ENCODE measurements around the gene MAGEE2. TPM values are rescaled to one million over a fixed set of nuclear protein-coding genes. Genes with fewer than 3 reads are reported as not detected.
"Not testable (repeated sequence)": the region's sequence is repeated elsewhere in the genome, so short reads cannot be mapped to it uniquely, and the experiment has no call there.

The MAGEE2 gene
- total RNA-seq = not detected

DNA sequence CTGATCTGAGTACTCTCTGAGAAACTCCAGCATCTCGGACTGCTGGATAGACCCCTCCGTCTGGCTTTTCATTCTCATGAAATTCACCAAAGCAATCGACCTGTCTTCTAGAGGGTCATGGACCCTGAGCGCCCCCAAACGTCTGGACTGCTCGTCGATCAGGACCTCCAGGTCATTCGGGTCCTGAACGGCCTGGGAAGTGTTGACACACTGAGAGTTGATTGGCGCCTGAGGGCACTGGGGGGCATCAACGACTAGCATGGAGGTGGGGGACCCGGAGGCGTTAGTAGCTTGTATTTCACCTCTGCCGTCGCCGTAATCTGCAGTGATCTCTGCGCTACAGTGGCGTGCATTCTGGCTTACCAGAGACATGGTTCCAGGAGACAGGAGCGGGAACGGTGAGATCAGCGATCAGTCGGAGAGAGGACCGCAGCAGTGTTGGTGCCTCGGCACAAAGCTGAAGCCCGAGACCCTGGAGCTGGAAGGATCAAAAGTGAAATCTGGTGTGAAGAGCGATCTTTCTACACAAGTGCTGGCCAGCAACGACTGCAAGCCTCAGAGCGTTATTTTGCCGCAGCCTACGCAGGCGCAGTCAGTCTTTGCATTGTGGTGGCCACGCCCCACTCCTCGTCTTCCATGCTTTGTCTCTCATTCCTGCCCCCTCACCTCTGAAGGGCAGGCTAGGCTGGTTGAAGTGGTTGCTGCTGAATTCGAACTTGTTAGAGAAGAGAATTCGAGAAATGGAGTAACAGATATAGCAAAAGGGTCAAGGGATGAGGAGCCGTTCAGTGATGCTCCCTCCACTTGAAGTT, at the start of gene MAGEE2:
Gene MAGEE2, minus strand, starts transcription at position 575 of the 812 bp plus-strand sequence. Its CDS starts 203 bp downstream, at position 372.
- Mint-ChIP-seq H3K4me1 (ENCODE audit: low read depth) (peaks cover 10% of the 10 kb centered on the region), H3K36me3 (no peaks in the 10 kb centered on the region), H3K4me3 (peak within 1 kb of the TSS; percentile 76), H3K9me3 (no peaks in the 10 kb centered on the region), H3K27me3 (peaks cover 7% of the 10 kb centered on the region), H3K27ac (no peak within 1 kb of the TSS)
- CTCF ChIA-PET = no interaction called here
- peak; percentile 34 for DNase-seq
- intact Hi-C loops (cut with micrococcal nuclease) = no loop called here
- POLR2A ChIA-PET = no interaction called here

- H3K27ac Mint-ChIP-seq = no peak overlapping the region
- no peaks in the 10 kb centered on the region for H3K9me3 Mint-ChIP-seq
- ChIA-PET POLR2A (no interaction called here), CTCF (no interaction called here)
- H3K4me3 Mint-ChIP-seq = no peak overlapping the region
- DNase-seq = no peak
- H3K4me1 Mint-ChIP-seq (ENCODE audit: low read depth) = peaks cover 10% of the 10 kb centered on the region
- peaks cover 6% of the 10 kb centered on the region for H3K27me3 Mint-ChIP-seq
- intact Hi-C loops (cut with micrococcal nuclease) = no loop called here
- H3K36me3 Mint-ChIP-seq = no peaks in the 10 kb centered on the region
Measured at GRCh38 chrX:75786290-75786689, 1.2 kb upstream of the MAGEE2 start.

DNA sequence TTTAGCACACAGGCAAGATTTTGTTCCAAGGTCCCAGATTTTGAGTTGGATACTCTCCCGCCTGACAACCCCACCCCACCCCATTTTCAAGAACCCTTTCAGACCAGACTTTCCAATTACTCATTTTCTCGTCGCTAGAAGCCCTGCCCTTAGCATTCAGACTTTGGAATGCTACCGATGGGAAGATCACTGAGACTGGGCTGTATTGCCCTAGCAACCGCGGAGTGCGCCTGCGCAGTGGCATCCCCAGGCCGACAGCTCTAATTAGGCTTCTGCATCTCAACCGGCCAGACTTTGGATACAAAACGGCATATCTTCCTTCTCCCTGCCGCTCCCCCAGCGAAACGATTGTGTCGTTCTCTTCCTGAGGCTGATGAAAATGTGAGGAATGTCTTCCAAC, 3.4 kb downstream of the MAGEE2 start:
- no peak for DNase-seq
- Mint-ChIP-seq H3K27me3 (peaks cover 9% of the 10 kb centered on the region), H3K9me3 (no peaks in the 10 kb centered on the region), H3K36me3 (no peaks in the 10 kb centered on the region), H3K4me3 (no peak overlapping the region), H3K27ac (no peak overlapping the region), H3K4me1 (ENCODE audit: low read depth) (peaks cover 10% of the 10 kb centered on the region)
- CTCF ChIA-PET = no interaction called here
- POLR2A ChIA-PET = no interaction called here
- intact Hi-C loops (cut with micrococcal nuclease) = no loop called here

- CTCF ChIA-PET; DNase-seq; H3K4me3 Mint-ChIP-seq; H3K9me3 Mint-ChIP-seq; H3K27ac Mint-ChIP-seq; H3K36me3 Mint-ChIP-seq; H3K4me1 Mint-ChIP-seq (ENCODE audit: low read depth); H3K27me3 Mint-ChIP-seq; intact Hi-C loops (cut with micrococcal nuclease); POLR2A ChIA-PET: not testable (repeated sequence)
Measured at GRCh38 chrX:75768063-75768462, 17.0 kb downstream of the MAGEE2 start.

- Mint-ChIP-seq H3K9me3 (peaks cover 15% of the 10 kb centered on the region), H3K36me3 (no peaks in the 10 kb centered on the region), H3K4me3 (no peak overlapping the region), H3K4me1 (ENCODE audit: low read depth) (peaks cover 17% of the 10 kb centered on the region), H3K27ac (no peak overlapping the region), H3K27me3 (no peaks in the 10 kb centered on the region)
- intact Hi-C loops (cut with micrococcal nuclease) = no loop called here
- ChIA-PET POLR2A (no interaction called here), CTCF (no interaction called here)
- no peak for DNase-seq
Measured at GRCh38 chrX:75748431-75748830, 36.6 kb downstream of the MAGEE2 start.

DNA sequence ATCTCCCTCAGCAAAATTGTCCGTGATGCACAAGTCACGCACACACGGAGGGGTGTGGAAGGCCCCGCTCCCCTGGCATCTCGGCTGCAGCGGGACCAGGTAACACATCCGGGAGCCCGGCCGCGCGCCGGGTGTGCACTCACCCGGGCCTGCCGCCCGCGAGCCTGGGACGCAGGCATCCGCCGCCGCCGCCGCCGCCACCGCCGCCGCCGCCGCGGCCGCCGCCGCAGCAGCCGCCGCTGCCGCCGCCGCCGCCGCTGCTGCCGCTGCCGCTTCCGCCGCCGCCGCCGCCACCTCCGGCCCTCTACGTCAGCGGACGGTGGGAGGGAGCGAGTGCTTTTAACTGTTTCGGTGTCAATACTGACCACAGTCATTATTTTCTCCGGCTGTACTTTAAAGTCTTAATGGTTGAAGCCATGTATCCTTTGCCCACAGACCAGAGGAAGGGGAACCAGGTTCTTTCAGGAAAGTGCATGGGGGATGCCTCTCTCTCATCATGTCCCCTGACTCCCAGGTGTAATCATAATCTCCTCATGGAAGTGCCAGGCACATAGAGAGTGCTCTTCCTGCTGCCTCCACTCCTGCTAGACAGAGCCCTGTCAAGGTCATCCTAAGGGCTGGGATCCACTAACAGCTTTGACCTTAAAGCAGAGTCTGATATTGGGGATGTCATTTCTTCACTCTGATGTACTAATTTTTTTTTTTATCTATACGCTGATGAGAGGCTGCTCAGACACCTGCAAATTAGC, 38.0 kb downstream of the MAGEE2 start:
- ChIA-PET POLR2A (no interaction called here), CTCF (no interaction called here)
- H3K27me3 Mint-ChIP-seq = no peaks in the 10 kb centered on the region
- no peak overlapping the region for H3K27ac Mint-ChIP-seq
- peaks cover 2% of the 10 kb centered on the region for H3K36me3 Mint-ChIP-seq
- peaks cover 27% of the 10 kb centered on the region for H3K9me3 Mint-ChIP-seq
- DNase-seq = peak; percentile 47
- H3K4me1 Mint-ChIP-seq (ENCODE audit: low read depth) = peaks cover 17% of the 10 kb centered on the region
- H3K4me3 Mint-ChIP-seq = peak overlapping the region; percentile 70
- intact Hi-C loops (cut with micrococcal nuclease) = no loop called here
